H1 (cell line): ENCODE measurements around the gene FGF5. TPM values are rescaled to one million over a fixed set of nuclear protein-coding genes. Genes with fewer than 3 reads are reported as not detected.

ENCODE experiments used
- CTCF ChIA-PET: fragments of 300-600 bp; sonication (Branson Sonifier 250); formaldehyde crosslinking; loops from one replicate; lab custom pipeline; 2021; ENCODE audit not compliant: partially characterized antibody; lab: Charles Lee
- POLR2A ChIA-PET: fragments of 300-600 bp; sonication (Branson Sonifier 250); formaldehyde crosslinking; loops from one replicate; lab custom pipeline; 2021; ENCODE audit warnings: inconsistent platforms; ENCODE audit not compliant: partially characterized antibody; lab: Charles Lee
- DNase-seq, 2 experiments: peaks; one replicate each; pipeline versions ENCODE4 v3.0.0 to v3.0.0-alpha.2; 2010 to 2022; ENCODE audit warnings: low spot score in 2 of 2, low read depth in 1 of 2, mixed read lengths in 1 of 2
- FAIRE-seq: peaks from 2 replicates; lab custom pipeline; 2011; peaks lifted over from hg19 to GRCh38; lab: Jason Lieb, UNC
- H2AFZ ChIP-seq: 2 replicates; pipeline ENCODE4 v1.8.1; 2012; ENCODE audit warnings: low read length, inconsistent platforms
- H2AK5ac ChIP-seq: 2 replicates; pipeline ENCODE4 v1.6.1; 2013; ENCODE audit warnings: low read depth, low read length
- H2BK120ac ChIP-seq: replicated peaks from 2 replicates; pipeline ENCODE3; 2013; ENCODE audit warnings: low read depth, low read length, inconsistent platforms
- H2BK12ac ChIP-seq: 2 replicates; pipeline ENCODE4 v1.6.1; 2013; ENCODE audit warnings: low read depth, low read length
- H2BK15ac ChIP-seq: 2 replicates; pipeline ENCODE4 v1.6.1; 2013; ENCODE audit warnings: low read length
- H2BK20ac ChIP-seq: 2 replicates; pipeline ENCODE4 v1.6.1; 2013; ENCODE audit warnings: low read length
- H2BK5ac ChIP-seq: 2 replicates; pipeline ENCODE4 v1.6.1; 2013; ENCODE audit warnings: low read depth, low read length
- H3K14ac ChIP-seq: 2 replicates; pipeline ENCODE4 v1.6.1; 2013; ENCODE audit warnings: inconsistent platforms; ENCODE audit not compliant: insufficient read length
- H3K18ac ChIP-seq: 2 replicates; pipeline ENCODE4 v1.6.1; 2013; ENCODE audit warnings: low read length; ENCODE audit errors: extremely low read depth
- H3K23ac ChIP-seq: 2 replicates; pipeline ENCODE4 v1.6.1; 2013; ENCODE audit warnings: inconsistent platforms; ENCODE audit not compliant: insufficient read length
- H3K23me2 ChIP-seq: 2 replicates; pipeline ENCODE4 v1.6.1; 2013; ENCODE audit warnings: low read depth, low read length
- H3K27ac ChIP-seq: 2 replicates; pipeline ENCODE4 v1.6.1; 2011; ENCODE audit warnings: low read depth, low read length, inconsistent platforms
- H3K27me3 ChIP-seq, 4 experiments: replicated peaks in 1 of 4; 1 replicate in 1 of 4; 2 replicates in 3 of 4; pipeline versions ENCODE4 v1.6.1 to v1.8.1; 2011 to 2013; ENCODE audit warnings: low read length in 3 of 4, mild to moderate bottlenecking in 3 of 4, inconsistent platforms in 2 of 4, mixed read lengths in 2 of 4, moderate library complexity in 1 of 4; ENCODE audit not compliant: control insufficient read depth in 3 of 4, insufficient read depth in 3 of 4; ENCODE audit errors: extremely low read depth in 1 of 4
- H3K36me3 ChIP-seq, 4 experiments: 2 replicates each; pipeline versions ENCODE4 v1.6.1 to v1.8.1; 2011 to 2013; ENCODE audit warnings: mild to moderate bottlenecking in 4 of 4, low read length in 3 of 4, moderate library complexity in 2 of 4, control low read depth in 1 of 4, inconsistent platforms in 1 of 4; ENCODE audit not compliant: insufficient read depth in 4 of 4, control insufficient read depth in 2 of 4
- H3K4ac ChIP-seq: replicated peaks from 2 replicates; pipeline ENCODE3; 2013; ENCODE audit warnings: low read length, low read depth, mixed read lengths, inconsistent platforms; ENCODE audit not compliant: insufficient read length
- H3K4me1 ChIP-seq, 4 experiments: replicated peaks in 1 of 4; 1 replicate in 1 of 4; 2 replicates in 3 of 4; pipeline versions ENCODE4 v1.6.1 to v1.8.1; 2011 to 2013; ENCODE audit warnings: low read length in 3 of 4, inconsistent platforms in 2 of 4, mixed read lengths in 1 of 4; ENCODE audit not compliant: insufficient read depth in 4 of 4, control insufficient read depth in 3 of 4
- H3K4me2 ChIP-seq, 2 experiments: 2 replicates each; pipeline versions ENCODE4 v1.6.1 to v1.8.1; 2011 to 2013; ENCODE audit warnings: low read depth in 2 of 2, low read length in 2 of 2, control low read depth in 1 of 2, inconsistent platforms in 1 of 2, mild to moderate bottlenecking in 1 of 2; ENCODE audit not compliant: insufficient read depth in 1 of 2
- H3K4me3 ChIP-seq, 4 experiments: fragments of 200-600, 300-600 bp in 1 of 4; sonication (generic), shearing (Covaris generic), sonication (Bioruptor Twin) in 1 of 4; 2 replicates each; pipeline versions ENCODE4 v1.5.1 to v1.8.1; 2011 to 2016; ENCODE audit warnings: low read length in 4 of 4, low read depth in 3 of 4, control low read depth in 2 of 4, inconsistent platforms in 2 of 4, mild to moderate bottlenecking in 2 of 4, mixed read lengths in 1 of 4, moderate library complexity in 1 of 4; ENCODE audit not compliant: insufficient read depth in 2 of 4; ENCODE audit errors: extremely low read depth in 1 of 4
- H3K56ac ChIP-seq: replicated peaks from 2 replicates; pipeline ENCODE3; 2013; ENCODE audit warnings: low read depth, mild to moderate bottlenecking, mixed read lengths, low read length, inconsistent platforms; ENCODE audit not compliant: insufficient read length
- H3K79me1 ChIP-seq: 2 replicates; pipeline ENCODE4 v1.6.1; 2013; ENCODE audit warnings: low read depth, low read length, control low read depth
- H3K79me2 ChIP-seq, 2 experiments: 2 replicates each; pipeline versions ENCODE4 v1.6.1 to v1.8.1; 2012 to 2013; ENCODE audit warnings: low read length in 2 of 2, mild to moderate bottlenecking in 2 of 2, inconsistent platforms in 1 of 2; ENCODE audit not compliant: insufficient read depth in 2 of 2, control insufficient read depth in 1 of 2
- H3K9ac ChIP-seq, 4 experiments: replicated peaks in 1 of 4; 1 replicate in 1 of 4; 2 replicates in 3 of 4; pipeline versions ENCODE4 v1.6.1 to v1.8.1; 2011 to 2013; ENCODE audit warnings: low read depth in 3 of 4, low read length in 3 of 4, control low read depth in 2 of 4, mild to moderate bottlenecking in 2 of 4, moderate library complexity in 2 of 4, inconsistent platforms in 1 of 4; ENCODE audit errors: extremely low read depth in 1 of 4
- H3K9me3 ChIP-seq, 2 experiments: 2 replicates each; pipeline versions ENCODE4 v1.6.1 to v1.8.1; 2012 to 2013; ENCODE audit warnings: mild to moderate bottlenecking in 2 of 2, moderate library complexity in 2 of 2, control low read depth in 1 of 2, inconsistent platforms in 1 of 2, low read depth in 1 of 2, low read length in 1 of 2, mixed read lengths in 1 of 2; ENCODE audit not compliant: insufficient read depth in 2 of 2
- H4K20me1 ChIP-seq, 2 experiments: replicated peaks in 1 of 2; 2 replicates each; pipeline versions ENCODE3 to v1.8.1; 2011 to 2013; ENCODE audit warnings: inconsistent platforms in 2 of 2, low read length in 2 of 2, mild to moderate bottlenecking in 1 of 2; ENCODE audit not compliant: insufficient read depth in 2 of 2, control insufficient read depth in 1 of 2
- H4K5ac ChIP-seq: 2 replicates; pipeline ENCODE4 v1.6.1; 2013; ENCODE audit warnings: low read length, low read depth, mixed read lengths, inconsistent platforms; ENCODE audit not compliant: insufficient read length
- H4K8ac ChIP-seq: 2 replicates; pipeline ENCODE4 v1.8.0; 2013; ENCODE audit warnings: mild to moderate bottlenecking, moderate library complexity, low read length, inconsistent platforms; ENCODE audit not compliant: insufficient read depth; ENCODE audit errors: extremely low read depth
- H4K91ac ChIP-seq: replicated peaks from 2 replicates; pipeline ENCODE3; 2013; ENCODE audit warnings: low read length, mixed read lengths, inconsistent platforms; ENCODE audit not compliant: insufficient read length
- EGR1 ChIP-seq: IDR thresholded peaks from 2 replicates; pipeline ENCODE4 v1.6.1; 2011; ENCODE audit warnings: low read depth, low read length, borderline replicate concordance
- GTF2F1 ChIP-seq: IDR thresholded peaks from 2 replicates; pipeline ENCODE4 v1.6.1; 2012; ENCODE audit warnings: low read depth, low read length, improper control_type of control experiment, borderline replicate concordance
- JUN ChIP-seq: IDR thresholded peaks from 2 replicates; pipeline ENCODE4 v1.6.1; 2011; ENCODE audit warnings: low read depth, mild to moderate bottlenecking, improper control_type of control experiment, low read length
- KDM5A ChIP-seq: fragments of 200-600 bp; IDR thresholded peaks from 2 replicates; pipeline ENCODE4 v1.7.1; 2012; ENCODE audit warnings: mild to moderate bottlenecking, low read length, inconsistent platforms, mixed read lengths
- NRF1 ChIP-seq: IDR thresholded peaks from 2 replicates; pipeline ENCODE4 v1.6.1; 2011; ENCODE audit warnings: mild to moderate bottlenecking, low read depth, low read length, improper control_type of control experiment
- SIX5 ChIP-seq: IDR thresholded peaks from 2 replicates; pipeline ENCODE4 v1.6.1; 2011; ENCODE audit warnings: mild to moderate bottlenecking, low read depth, low read length
- SP4 ChIP-seq: IDR thresholded peaks from 2 replicates; pipeline ENCODE4 v1.6.1; 2012; ENCODE audit warnings: low read length, inconsistent platforms
- TCF12 ChIP-seq: IDR thresholded peaks from 2 replicates; pipeline ENCODE4 v1.6.1; 2011; ENCODE audit warnings: low read depth, mild to moderate bottlenecking, low read length
- WGBS, 2 experiments: shearing (Covaris generic) in 1 of 2; methylation state at CpG; one replicate each; pipeline versions ENCODE4 v1.1.6 to v1.1.7; 2013 to 2015; ENCODE audit warnings: low lambda C conversion rate in 2 of 2, mixed read lengths in 2 of 2, inconsistent platforms in 1 of 2, low coverage in 1 of 2, missing lambda C conversion rate in 1 of 2; ENCODE audit not compliant: insufficient replicate concordance in 2 of 2, insufficient coverage in 1 of 2, insufficient read length in 1 of 2; ENCODE audit errors: extremely low coverage in 1 of 2, missing lambda C conversion rate in 1 of 2; 5-methylcytosine and 5-hydroxymethylcytosine counted together
- polyA plus RNA-seq, 7 experiments: library from polyadenylated mRNA; depleted of rRNA in 3 of 7; stranded (reverse) in 5 of 7; unstranded in 2 of 7; fragments of >200 nt in 5 of 7; fragments of 200-250 nt in 2 of 7; gene quantifications; 1 replicate in 5 of 7; 2 replicates in 1 of 7; 4 replicates in 1 of 7; pipeline versions ENCODE4 v1.2.1 to v1.2.3, GENCODE V29; 2011 to 2013; ENCODE audit warnings: missing spikeins in 2 of 7, mixed read lengths in 2 of 7
- total RNA-seq: library from RNA; stranded (reverse); fragmentation: NEBNext Ultra II Directional; extraction: Animal tissue kit (Norgen Biotek cat#: 25700); gene quantifications from 2 replicates; pipeline ENCODE4 v1.2.1, GENCODE V29; 2021
- TF ChIP-seq, protein P1 (sequence below): IDR thresholded peaks from 2 replicates; pipeline ENCODE4 v1.6.1; 2012; ENCODE audit warnings: inconsistent platforms
- TF ChIP-seq, protein P2 (sequence below): IDR thresholded peaks from 2 replicates; pipeline ENCODE4 v1.6.1; 2012; ENCODE audit warnings: low read length, inconsistent platforms

The FGF5 gene
- total and polyA plus RNA-seq, 2 of the 8 experiments (the other 6 are each of a cell fraction or from before 2014, with no cell fraction given), result not detected

DNA sequence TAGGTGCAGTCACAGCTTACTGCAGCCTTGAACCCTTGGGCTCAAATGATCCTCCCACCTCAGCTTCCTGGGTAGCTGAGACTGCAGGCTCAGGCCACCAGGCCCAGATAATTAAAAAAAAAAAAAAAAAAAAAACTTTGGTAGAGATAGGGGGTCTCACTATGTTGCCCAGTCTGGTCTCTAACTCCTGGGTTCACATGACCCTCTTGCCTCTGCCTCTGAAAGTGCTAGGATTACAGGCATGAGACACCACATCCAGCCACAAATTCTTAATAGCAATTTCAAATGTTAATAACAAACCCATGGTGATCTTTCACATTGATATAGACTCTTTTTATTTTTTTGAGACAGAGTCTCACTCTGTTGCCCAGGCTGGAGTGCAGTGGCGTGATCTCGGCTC is 12.3 kb upstream of the FGF5 start:
- POLR2A ChIA-PET, result no interaction called here
- Histone ChIP-seq H3K4ac (no peak overlapping the region), H2BK12ac (no peak overlapping the region)

More for the DNA sequence above, 12.3 kb upstream of the FGF5 start:
- no peak overlapping the region for H4K91ac ChIP-seq
- no peaks in the 10 kb centered on the region for H3K23me2 ChIP-seq
- no peaks in the 10 kb centered on the region for H3K27me3 ChIP-seq
- no peaks in the 10 kb centered on the region; a peak in 1 of 8 replicates for H3K36me3 ChIP-seq
- TF ChIP-seq NRF1 (no peak), SP4 (no peak), GTF2F1 (no peak), SIX5 (no peak), EGR1 (no peak), JUN (no peak), TCF12 (no peak), KDM5A (no peak)
- TF ChIP-seq, protein P1, sequence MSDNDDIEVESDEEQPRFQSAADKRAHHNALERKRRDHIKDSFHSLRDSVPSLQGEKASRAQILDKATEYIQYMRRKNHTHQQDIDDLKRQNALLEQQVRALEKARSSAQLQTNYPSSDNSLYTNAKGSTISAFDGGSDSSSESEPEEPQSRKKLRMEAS, result no peak
- TF ChIP-seq, protein P2, sequence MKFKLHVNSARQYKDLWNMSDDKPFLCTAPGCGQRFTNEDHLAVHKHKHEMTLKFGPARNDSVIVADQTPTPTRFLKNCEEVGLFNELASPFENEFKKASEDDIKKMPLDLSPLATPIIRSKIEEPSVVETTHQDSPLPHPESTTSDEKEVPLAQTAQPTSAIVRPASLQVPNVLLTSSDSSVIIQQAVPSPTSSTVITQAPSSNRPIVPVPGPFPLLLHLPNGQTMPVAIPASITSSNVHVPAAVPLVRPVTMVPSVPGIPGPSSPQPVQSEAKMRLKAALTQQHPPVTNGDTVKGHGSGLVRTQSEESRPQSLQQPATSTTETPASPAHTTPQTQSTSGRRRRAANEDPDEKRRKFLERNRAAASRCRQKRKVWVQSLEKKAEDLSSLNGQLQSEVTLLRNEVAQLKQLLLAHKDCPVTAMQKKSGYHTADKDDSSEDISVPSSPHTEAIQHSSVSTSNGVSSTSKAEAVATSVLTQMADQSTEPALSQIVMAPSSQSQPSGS, result no peak
- H3K9ac ChIP-seq, result no peak overlapping the region
- no peaks in the 10 kb centered on the region for H3K79me2 ChIP-seq
- no peak overlapping the region for H2BK15ac ChIP-seq
- H2AK5ac ChIP-seq, result no peak overlapping the region
- no peak overlapping the region for H4K8ac ChIP-seq
- H4K20me1 ChIP-seq, result no peaks in the 10 kb centered on the region
- no peak overlapping the region for H3K4me2 ChIP-seq
- no peak overlapping the region for H3K4me3 ChIP-seq
- H3K18ac ChIP-seq, result no peak overlapping the region
- FAIRE-seq (no peak), DNase-seq (no peak)
- peaks cover 0 to 3% (median 0%) of the 10 kb centered on the region in 4 experiments; a peak in 1 of 7 replicates for H3K4me1 ChIP-seq
- H3K27ac ChIP-seq, result no peak overlapping the region
- no peak overlapping the region for H2AFZ ChIP-seq
- H2BK5ac ChIP-seq, result no peak overlapping the region
- no peaks in the 10 kb centered on the region for H3K9me3 ChIP-seq
- no peak overlapping the region for H2BK120ac ChIP-seq
- H3K79me1 ChIP-seq, result no peaks in the 10 kb centered on the region
- H2BK20ac ChIP-seq, result no peak overlapping the region
- no peak overlapping the region for H4K5ac ChIP-seq
- no peak overlapping the region for H3K23ac ChIP-seq
- H3K14ac ChIP-seq, result no peak overlapping the region
- CTCF ChIA-PET, result interaction anchor here (0.5 to 1.9 kb wide), 3 partner anchors 9 to 43 kb away, joined by 3 to 6 read pairs (median 3); no protein-coding TSS in a partner anchor
- H3K56ac ChIP-seq, result no peak overlapping the region
- 83% methylated on average over 2 of the region's 2 CpGs; no CpG with 5 or more reads in 1 of the 2 experiments for WGBS, 2 experiments
